ENCODE measurements around the gene WDTC1.

DNA sequence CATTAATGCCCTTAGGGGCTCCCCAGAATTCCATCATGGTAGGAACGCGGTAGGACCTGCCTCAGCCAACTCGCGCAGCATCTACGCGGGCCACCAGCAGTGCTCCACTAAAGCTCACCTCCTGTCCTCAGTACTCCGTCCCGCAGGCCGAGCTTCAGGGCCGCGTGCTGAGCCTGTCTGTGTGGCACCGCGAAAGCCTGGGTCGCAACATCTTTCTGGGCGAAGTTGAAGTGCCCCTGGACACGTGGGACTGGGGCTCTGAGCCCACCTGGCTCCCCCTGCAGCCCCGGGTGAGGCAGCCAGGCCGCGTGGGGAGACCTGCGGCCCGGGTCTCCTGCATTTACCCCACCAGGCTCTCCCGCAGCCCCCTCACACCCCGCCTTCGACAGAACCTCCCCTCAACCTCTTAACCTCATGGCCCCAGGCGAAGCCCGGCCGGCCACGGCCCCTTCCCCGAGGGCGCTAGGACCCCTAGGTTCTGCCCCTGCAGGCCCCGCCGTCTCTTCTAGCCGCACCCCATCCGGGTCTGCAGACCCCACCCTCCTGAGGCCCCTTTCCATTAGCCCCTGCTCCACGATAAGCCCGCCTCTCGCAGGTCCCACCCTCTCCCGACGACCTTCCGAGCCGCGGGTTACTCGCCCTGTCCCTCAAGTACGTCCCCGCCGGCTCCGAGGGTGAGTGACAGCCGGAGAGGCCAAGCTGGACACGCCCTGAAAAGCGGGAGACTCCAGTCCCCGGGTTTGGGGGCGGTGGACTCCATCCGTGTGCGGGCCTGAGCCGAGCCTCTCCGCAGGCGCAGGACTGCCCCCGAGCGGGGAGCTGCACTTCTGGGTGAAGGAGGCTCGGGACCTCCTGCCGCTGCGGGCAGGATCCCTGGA, 116.5 kb downstream of the WDTC1 start:
- TF ChIP-seq TCF7 (CRISPR knock-in tag; IDR thresholded peaks at IDR 0.05; ENCODE audit: low read depth): no peak
- 0 out of 2 replicates have a peak, but pooled peaks have one; percentile 38 for TF ChIP-seq ETV6 (CRISPR knock-in tag; IDR thresholded peaks at IDR 0.05)
- TF ChIP-seq ATF3 (CRISPR knock-in tag; conservative IDR thresholded peaks at IDR 0.05): 0 out of 2 replicates have a peak, but pooled peaks have one; percentile 65
- no peak for TF ChIP-seq ELF4 (CRISPR knock-in tag; IDR thresholded peaks at IDR 0.05; ENCODE audit: low read depth)
- no peak for TF ChIP-seq CTCF (IDR thresholded peaks at IDR 0.05)
- no peak; the same call in 1 of the 2 replicates for TF ChIP-seq ATF6 (CRISPR knock-in tag; IDR thresholded peaks at IDR 0.05)
- TF ChIP-seq ZNF121 (CRISPR knock-in tag; IDR thresholded peaks at IDR 0.05): no peak
- TF ChIP-seq, protein P1, sequence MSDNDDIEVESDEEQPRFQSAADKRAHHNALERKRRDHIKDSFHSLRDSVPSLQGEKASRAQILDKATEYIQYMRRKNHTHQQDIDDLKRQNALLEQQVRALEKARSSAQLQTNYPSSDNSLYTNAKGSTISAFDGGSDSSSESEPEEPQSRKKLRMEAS (CRISPR knock-in tag; IDR thresholded peaks at IDR 0.05): peak; percentile 94
- TF ChIP-seq, protein P2, sequence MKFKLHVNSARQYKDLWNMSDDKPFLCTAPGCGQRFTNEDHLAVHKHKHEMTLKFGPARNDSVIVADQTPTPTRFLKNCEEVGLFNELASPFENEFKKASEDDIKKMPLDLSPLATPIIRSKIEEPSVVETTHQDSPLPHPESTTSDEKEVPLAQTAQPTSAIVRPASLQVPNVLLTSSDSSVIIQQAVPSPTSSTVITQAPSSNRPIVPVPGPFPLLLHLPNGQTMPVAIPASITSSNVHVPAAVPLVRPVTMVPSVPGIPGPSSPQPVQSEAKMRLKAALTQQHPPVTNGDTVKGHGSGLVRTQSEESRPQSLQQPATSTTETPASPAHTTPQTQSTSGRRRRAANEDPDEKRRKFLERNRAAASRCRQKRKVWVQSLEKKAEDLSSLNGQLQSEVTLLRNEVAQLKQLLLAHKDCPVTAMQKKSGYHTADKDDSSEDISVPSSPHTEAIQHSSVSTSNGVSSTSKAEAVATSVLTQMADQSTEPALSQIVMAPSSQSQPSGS (CRISPR knock-in tag; IDR thresholded peaks at IDR 0.05; ENCODE audit: borderline replicate concordance, low read depth): no peak
- no peak for TF ChIP-seq HMGA2 (CRISPR knock-in tag; IDR thresholded peaks at IDR 0.05)
- no peak for TF ChIP-seq ESRRA (CRISPR knock-in tag; IDR thresholded peaks at IDR 0.05; ENCODE audit: borderline replicate concordance)
- no peak for TF ChIP-seq JAZF1 (CRISPR knock-in tag; IDR thresholded peaks at IDR 0.05)
- TF ChIP-seq, protein P3, sequence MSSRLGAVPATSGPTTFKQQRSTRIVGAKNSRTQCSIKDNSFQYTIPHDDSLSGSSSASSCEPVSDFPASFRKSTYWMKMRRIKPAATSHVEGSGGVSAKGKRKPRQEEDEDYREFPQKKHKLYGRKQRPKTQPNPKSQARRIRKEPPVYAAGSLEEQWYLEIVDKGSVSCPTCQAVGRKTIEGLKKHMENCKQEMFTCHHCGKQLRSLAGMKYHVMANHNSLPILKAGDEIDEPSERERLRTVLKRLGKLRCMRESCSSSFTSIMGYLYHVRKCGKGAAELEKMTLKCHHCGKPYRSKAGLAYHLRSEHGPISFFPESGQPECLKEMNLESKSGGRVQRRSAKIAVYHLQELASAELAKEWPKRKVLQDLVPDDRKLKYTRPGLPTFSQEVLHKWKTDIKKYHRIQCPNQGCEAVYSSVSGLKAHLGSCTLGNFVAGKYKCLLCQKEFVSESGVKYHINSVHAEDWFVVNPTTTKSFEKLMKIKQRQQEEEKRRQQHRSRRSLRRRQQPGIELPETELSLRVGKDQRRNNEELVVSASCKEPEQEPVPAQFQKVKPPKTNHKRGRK (CRISPR knock-in tag; IDR thresholded peaks at IDR 0.05; ENCODE audit: borderline replicate concordance): no peak
